ENCODE data around the gene SERPINB1.
"Not testable (repeated sequence)": the region's sequence is repeated elsewhere in the genome, so short reads cannot be mapped to it uniquely, and the experiment has no call there.

SERPINB1 gene

DNA sequence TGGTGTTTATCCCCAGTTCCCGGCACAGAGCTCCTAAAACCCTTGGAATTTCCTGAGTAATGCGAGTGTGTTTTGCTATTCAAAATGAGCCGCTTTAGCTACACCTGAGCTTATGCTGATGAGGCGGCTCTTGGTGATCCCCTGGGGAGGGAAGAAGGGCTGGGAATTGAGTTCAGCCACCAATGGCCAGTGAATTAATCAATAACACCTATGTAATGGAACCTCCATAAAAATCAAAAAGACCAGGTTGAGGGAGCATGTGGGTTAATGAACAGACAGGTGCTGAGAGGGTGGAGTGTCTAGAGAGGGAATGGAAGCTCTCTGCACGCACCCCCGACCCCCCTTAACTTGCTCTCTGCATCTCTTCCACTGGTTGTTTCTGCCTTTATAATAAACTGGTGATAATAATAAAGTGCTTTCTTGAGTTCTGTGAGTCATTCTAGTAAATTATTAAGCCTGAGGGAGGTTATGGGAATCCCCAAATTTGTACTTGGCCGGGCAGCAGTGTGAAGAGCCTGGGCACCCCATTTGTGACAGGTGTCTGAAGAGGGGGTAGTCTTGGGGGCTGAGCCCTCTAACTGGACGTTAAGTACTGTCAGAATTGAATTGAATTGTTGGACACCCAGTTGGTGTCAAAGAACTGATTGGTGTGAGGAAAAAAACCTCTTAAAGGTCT is 24.6 kb upstream of the SERPINB1 start:
- in situ Hi-C loops (cut with HindIII; ENCODE audit: low sequenced_read_pairs), result no loop called here

DNA sequence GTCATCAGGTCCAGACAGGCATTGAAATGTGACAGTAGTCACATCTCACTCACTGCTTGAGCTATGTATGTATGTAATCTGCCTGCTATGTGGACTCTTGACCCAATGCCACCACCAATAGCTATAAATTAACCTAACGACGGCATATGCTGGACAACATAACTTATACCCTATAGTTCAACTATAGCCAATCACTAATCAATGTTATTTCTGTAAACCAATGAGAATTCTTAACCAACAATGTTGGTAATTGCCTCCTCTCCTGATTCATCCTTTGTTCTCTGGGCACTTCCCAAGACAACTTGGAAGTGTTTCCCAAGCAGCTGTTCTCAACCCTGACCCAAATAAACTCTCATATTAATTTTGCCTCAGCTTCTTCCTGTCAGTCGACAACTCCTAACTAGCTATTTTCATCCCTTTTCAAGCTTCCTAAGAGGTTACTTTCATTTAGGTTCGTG is 24.1 kb upstream of the SERPINB1 start:
- in situ Hi-C loops (cut with HindIII; ENCODE audit: low sequenced_read_pairs), result no loop called here

DNA sequence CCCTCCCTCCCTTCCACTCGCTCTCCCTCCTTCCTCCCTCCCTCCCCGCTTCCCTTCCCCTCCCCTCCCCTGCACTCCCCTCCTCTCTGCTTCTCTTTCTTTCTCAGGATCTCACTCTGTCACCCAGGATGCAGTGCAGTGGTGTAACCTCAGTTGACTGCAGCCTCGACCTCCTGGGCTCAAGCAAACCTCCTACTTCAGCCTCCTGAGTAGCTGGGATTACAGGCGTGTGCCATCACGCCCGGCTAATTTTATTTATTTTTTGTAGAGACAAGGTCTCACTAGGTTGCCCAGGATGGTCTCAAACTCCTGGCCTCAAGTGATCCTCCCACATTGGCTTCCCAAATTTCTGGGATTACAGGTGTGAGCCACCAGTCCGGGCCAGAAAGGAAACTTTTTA is 23.6 kb upstream of the SERPINB1 start:
- in situ Hi-C loops (cut with HindIII; ENCODE audit: low sequenced_read_pairs), result no loop called here

DNA sequence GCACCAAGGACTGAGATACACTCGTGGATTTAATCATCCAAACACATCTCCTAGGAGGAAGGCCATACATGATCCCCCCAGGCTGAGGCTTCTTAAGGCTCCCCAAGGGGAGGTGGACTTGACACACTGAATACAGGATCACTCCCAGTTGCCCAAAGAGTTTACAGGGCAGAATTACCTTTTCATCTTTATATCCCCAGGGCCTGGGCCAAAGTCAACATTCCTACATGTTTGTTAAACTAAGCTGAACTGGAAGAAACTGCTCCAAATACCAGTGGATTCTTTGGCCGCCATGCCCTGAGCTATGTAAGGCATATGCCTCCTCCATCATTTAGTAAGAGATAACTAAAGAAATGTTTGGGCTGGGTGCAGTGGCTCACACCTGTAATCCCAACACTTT is 22.2 kb upstream of the SERPINB1 start:
- in situ Hi-C loops (cut with HindIII; ENCODE audit: low sequenced_read_pairs), result no loop called here

DNA sequence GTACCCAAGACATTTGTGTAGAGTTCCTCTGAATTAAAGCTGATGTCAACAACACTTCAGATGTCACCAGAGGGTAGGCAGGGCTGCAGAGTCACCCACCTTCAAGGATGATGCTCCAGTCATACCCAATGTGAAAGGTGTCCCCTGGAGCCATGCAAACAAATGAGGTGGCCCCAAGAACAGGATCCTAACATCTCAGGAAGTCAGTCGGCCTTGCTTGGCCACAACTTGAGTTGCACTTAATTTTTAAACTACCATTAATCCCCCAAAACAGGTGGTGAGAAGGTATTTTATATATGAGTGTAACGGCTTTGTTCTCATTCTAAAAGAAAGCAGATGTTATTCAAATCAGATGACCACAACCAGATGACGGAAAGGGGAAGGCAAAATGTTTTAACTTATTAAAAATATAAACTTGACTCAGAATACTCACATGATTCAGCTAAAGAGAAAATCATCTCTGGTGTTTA is 21.1 kb upstream of the SERPINB1 start:
- in situ Hi-C loops (cut with HindIII; ENCODE audit: low sequenced_read_pairs), result no loop called here

DNA sequence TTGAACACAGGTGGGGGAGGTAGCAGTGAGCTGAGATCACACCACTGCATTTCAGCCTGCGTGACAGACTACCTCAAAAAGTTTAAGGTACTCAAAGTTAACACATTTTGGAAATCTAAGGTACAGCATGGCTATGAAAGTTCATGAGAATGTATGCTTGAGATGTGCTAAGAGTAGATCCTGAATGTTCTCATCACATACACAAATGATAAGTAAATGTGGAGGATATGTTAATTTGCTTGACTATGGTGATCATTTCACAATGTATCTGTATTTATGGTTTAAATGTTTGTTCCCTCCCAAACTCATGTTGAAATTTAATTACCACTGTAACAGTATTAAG is 20.1 kb upstream of the SERPINB1 start:
- in situ Hi-C loops (cut with HindIII; ENCODE audit: low sequenced_read_pairs), result no loop called here

DNA sequence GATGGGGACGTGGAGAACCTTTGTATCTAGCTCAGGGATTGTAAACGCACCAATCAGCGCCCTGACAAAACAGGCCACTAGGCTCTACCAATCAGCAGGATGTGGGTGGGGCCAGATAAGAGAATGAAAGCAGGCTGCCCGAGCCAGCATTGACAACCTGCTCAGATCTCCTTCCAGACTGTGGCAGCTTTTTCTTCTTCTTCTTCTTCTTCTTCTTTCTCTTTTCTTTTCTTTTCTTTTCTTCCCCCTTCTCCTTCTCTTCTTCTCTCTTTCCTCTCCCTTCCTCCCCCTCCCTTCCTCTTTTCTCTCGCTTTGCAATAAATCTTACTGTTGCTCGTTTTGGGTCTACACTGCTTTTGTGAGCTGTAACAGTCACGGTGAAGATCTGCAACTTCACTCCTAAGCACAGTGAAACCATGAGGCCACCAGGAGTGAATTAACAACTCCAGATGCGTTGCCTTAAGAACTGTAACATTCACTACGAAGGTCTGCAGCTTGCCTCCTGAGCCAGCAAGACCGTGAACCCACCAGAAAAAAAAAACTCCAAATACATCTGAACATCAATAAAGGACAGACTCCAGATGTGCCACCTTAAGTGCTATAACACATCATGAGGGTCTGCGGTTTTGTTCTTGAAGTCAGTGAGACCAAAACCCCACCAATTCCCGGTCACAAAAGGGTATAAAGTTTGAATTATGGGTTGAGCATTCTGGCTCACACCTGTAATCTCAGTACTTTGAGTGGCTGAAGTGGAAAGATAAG is 19.6 kb upstream of the SERPINB1 start:
- in situ Hi-C loops (cut with HindIII; ENCODE audit: low sequenced_read_pairs), result no loop called here

DNA sequence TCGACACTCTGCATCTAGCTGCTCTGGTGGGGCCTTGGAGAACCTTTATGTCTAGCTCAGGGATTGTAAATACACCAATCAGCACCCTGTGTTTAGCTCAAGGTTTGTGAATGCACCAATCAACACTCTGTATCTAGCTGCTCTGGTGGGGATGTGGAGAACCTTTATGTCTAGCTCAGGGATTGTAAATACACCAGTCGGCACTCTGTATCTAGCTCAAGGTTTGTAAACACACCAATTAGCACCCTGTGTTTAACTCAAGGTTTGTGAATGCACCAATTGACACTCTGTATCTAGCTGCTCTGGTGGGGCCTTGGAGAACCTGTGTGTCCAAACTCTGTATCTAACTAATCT is 19.0 kb upstream of the SERPINB1 start:
- in situ Hi-C loops (cut with HindIII; ENCODE audit: low sequenced_read_pairs), result not testable (repeated sequence)

DNA sequence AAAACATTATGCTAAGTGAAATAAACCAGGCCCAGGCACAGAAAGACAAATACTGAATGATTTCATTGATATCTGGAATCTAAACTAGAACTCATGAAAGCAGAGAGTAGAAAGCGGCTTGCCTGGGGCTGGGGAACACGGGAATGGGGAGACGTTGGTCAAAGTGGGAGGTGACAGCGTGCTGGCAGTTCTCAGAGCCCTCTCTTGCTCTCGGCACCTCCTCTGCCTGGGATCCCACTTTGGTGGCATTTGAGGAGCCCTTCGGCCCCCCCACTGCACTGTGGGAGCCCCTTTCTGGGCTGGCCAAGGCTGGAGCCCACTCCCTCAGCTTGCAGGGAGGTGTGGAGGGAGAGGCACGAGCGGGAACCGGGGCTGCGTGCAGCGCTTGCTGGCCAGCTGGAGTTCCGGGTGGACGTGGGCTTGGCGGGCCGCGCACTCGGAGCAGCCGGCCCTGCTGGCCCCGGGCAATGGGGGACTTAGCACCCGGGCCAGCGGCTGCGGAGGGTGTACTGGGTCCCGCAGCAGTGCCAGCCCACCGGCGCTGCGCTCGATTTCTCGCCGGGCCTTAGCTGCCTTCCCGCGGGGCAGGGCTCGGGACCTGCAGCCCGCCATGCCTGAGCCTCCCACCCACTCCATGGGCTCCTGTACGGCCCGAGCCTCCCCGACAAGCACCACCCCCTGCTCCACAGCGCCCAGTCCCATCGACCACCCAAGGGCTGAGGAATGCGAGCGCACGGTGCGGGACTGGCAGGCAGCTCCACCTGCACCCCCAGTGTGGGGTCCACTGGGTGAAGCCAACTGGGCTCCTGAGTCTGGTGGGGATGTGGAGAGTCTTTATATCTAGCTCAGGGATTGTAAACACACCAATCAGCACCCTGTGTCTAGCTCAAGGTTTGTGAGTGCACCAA is 18.4 kb upstream of the SERPINB1 start:
- in situ Hi-C loops (cut with HindIII; ENCODE audit: low sequenced_read_pairs), result not testable (repeated sequence)

DNA sequence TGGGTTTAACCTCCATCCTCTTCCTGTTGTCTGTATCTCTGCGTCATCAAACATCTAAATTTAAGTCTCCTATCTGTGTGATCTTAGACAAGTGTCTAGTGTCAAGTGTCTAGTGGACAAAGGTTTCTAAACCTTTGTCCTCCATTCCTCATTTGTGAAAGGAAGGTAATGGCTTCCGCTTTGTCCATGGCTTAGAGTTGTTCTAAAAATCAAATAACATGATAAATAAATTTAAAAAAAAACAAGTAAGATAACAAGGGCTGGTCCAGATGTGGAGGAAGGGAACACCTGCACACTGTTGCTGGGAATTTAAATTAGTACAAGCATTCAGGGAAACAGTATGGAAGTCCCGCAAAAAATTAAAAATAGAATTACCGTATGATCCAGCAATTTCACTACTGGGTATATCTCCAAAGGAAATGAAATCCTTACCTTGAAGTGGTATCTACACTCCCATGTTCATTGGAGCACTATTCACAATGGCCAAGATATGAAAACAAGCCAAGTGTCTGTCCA is 17.6 kb upstream of the SERPINB1 start:
- in situ Hi-C loops (cut with HindIII; ENCODE audit: low sequenced_read_pairs), result no loop called here

DNA sequence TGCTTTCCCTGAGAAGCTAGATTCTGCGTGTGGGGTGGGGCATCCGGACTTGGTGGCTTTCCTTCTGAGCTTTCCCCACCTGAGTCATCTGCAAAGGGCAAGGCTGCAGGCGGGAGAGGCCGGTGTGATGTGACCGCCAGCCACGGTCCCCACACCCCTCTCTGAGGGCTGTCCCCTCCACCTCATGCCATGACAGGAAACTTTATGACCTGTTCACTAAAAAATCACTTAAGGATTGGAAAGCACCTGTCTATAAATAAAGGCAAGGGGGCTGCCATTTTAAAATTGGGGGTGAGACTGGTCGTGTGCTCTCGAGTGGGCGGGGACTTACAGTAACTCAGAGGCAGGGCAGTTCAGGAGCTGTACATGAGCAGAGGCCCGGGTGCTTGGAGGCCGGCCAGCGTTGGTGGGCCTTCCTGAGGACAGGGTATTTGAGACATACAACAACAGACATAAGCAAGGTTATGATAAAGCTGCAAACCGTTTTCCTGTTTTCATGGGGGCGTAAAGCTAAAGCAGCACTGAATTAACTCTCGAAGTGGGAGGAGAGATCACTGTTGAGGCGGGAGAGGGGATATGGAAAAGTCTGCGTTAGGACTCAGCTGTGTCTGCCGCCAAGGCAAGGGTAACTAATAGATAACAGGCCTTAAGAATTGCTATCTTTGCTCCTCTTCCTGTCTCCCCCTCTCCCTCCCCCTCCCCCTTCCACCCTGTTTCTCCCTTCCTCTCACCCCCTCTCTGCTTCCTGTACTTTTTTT is 16.1 kb upstream of the SERPINB1 start:
- in situ Hi-C loops (cut with HindIII; ENCODE audit: low sequenced_read_pairs), result no loop called here

DNA sequence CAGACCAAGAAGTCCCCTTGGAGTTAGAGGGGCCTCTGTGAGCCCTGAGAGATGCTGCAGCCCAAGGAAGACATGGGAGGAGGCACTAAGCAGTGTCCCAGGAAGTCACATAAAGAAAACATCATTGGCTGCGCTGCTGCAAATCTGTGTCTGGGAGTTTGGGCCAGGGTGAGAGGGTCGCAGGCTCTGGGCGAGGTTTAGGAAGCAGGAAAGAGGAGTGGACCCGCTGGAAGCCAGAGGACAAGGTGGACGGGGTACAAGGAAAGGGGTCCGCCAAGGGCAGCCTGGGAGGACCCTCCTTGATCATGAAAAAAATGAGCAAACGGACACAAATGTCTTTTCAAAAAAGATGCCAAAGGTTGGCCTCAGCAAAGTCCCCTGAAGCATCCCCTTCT is 15.5 kb upstream of the SERPINB1 start:
- in situ Hi-C loops (cut with HindIII; ENCODE audit: low sequenced_read_pairs), result no loop called here

DNA sequence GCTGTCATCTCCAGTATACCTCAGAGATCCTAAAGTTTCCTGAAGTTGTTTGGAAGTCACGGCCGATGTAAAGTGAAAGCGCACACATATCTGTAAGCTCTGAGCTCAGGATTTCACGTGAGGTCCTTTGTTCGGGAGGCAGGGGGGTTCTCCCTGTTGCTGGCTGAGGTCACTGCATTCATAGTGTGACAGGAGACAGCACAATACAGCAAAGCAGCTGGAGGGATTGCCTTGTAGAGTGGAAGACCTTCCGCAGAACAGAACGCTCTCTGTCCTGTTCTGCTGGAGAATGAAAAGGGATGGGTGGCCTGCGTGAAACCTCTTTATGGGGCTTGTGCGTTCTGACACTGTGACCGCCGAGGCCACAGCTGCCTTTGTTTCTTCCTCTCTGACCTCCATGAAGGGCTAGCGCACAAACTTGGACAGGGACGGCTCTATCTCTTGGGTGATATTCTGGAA is 13.4 kb upstream of the SERPINB1 start:
- in situ Hi-C loops (cut with HindIII; ENCODE audit: low sequenced_read_pairs), result no loop called here

DNA sequence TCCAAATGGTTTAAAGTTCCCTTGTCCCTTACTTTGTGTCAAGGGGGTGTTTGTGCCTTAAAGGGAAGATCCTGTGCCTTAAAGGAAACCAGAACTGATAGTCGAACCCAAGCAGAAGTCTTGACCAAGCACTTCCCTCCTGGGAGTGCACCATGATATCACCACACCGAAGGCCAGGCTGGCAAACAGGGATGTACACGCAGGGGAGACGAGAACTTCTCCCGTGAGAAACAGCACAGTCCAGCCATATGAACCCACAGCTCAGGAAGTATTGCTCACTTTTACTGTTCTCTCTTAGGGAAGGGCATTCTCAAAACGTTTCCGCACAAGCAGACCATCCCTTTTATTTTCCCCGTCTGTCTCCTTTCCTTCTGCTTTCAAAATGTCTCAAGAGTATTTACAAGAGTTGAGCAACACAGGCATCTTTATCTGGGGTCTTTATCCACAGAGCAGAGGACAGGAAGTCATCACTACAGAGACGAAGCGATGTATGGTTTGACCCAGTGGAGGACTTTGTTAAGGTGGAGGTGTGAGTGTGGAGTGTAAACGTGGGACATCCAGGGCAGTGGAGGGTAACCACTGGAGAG is 12.8 kb upstream of the SERPINB1 start:
- in situ Hi-C loops (cut with HindIII; ENCODE audit: low sequenced_read_pairs), result no loop called here

DNA sequence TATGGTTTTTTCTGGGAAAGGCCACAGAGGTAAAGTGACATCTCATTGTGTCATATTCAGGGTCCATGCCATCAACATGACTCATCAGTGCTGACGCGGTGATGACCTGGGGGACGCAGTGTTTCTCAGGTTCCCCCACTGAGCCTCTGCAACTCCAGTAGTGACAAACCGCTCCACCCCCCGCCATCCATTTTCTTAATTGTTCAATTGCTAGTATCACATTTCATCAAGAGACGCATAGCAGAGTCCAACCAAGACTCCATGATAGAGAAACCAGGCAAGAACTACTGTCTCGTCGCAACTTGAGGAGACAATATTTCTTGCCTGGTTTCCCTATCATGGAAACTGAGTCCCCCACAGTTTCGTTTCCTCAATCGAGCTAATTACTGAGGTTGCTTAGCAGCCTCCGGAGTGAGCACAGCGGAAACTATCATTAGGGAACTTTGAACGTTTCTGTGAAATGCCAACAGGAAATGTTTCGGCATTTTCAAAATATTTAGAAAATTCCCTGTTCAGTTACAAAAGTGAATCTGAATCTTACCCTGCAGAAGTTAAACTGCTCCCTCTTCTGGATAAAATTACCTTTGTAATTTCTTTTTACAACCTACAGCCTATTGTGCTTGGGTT is 12.2 kb upstream of the SERPINB1 start:
- in situ Hi-C loops (cut with HindIII; ENCODE audit: low sequenced_read_pairs), result no loop called here

DNA sequence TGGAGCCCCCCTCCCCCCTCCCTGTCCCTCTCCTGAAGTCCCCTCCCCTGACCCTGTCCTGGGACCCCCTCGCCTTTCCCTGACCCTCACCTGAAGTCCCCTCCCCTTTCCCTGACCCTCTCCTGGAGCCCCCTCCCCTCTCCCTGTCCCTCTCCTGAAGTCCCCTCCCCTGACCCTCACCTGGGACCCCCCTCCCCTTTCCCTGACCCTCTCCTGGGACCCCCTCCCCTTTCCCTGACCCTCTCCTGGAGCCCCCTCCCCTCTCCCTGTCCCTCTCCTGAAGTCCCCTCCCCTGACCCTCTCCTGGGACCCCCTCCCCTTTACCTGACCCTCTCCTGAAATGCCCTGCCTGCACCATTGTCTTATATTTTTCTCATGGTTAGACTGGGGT is 11.7 kb upstream of the SERPINB1 start:
- in situ Hi-C loops (cut with HindIII; ENCODE audit: low sequenced_read_pairs), result not testable (repeated sequence)

DNA sequence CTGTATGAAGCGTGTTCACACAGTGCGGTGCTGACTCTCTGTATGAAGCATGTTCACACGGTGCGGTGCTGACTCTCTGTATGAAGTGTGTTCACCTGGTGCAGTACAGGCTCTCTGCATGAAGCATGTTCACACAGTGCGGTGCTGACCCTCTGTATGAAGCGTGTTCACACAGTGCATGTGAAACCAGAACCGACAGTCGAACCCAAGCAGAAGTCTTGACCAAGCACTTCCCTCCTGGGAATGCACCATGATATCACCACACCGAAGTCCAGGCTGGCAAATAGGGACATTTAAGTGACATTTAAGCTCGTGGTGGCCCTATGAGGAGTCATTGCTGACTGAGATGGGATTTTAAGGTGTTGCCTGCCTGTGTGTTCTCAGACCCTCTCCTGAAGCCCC is 11.3 kb upstream of the SERPINB1 start:
- in situ Hi-C loops (cut with HindIII; ENCODE audit: low sequenced_read_pairs), result no loop called here

DNA sequence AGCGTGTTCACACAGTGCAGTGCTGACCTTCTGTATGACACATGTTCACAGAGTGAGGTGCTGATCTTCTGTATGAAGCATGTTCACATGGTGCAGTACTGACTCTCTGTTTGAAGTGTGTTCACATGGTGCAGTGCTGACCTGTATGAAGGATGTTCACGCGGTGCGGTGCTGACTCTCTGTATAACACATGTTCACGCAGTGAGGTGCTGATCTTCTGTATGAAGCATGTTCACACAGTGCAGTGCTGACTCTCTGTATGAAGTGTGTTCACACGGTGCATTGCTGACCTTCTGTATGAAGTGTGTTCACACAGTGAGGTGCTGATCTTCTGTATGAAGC is 10.8 kb upstream of the SERPINB1 start:
- in situ Hi-C loops (cut with HindIII; ENCODE audit: low sequenced_read_pairs), result no loop called here

DNA sequence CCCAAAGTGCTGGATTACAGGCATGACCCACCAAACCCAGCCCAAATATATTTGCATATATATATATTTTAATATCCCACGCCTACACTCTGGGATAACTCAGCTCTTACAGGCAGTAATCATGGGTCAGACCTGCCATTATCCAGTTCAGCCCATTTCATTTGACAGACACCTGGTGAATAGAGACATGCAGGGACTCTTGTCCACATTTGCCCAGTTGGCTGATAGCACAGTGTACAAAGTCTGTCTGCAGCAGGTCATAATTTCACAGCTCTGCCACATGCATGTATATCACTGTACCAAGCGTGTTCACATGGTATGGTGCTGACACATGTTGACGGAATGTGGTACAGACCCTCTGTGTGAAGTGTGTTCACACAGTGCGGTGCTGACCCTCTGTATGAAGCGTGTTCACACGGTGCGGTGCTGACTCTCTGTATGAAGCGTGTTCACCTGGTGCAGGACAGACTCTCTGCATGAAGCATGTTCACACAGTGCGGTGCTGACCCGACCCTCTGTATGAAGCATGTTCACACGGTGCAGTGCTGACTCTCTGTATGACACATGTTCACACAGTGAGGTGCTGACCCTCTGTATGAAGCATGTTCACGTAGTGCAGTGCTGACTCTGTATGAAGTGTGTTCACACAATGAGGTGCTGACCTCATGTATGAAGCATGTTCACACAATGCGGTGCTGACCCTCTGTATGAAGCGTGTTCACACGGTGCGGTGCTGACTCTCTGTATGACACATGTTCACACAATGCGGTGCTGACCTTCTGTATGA is 10.3 kb upstream of the SERPINB1 start:
- in situ Hi-C loops (cut with HindIII; ENCODE audit: low sequenced_read_pairs), result no loop called here
